ENCODE results near the gene NUP50.
"Not testable (repeated sequence)": the region's sequence is repeated elsewhere in the genome, so short reads cannot be mapped to it uniquely, and the experiment has no call there.

Gene NUP50

GRCh38 chr22:45159652-45160462, 3.9 kb upstream of the NUP50 start:
- DNase-seq (ENCODE audit: low spot score) (no peak), FAIRE-seq (no peak)

- no peak for FAIRE-seq
Measured at GRCh38 chr22:45162531-45162930, 1.2 kb upstream of the NUP50 start.

GRCh38 chr22:45163099-45163450, 650 bp upstream of the NUP50 start:
- FAIRE-seq = no peak
- peak; percentile 55 for DNase-seq (ENCODE audit: low spot score)

More at GRCh38 chr22:45162531-45162930, 1.2 kb upstream of the NUP50 start:
- DNase-seq (ENCODE audit: low spot score) = no peak

- peak; percentile 55 for DNase-seq (ENCODE audit: low spot score)
- no peak for FAIRE-seq
Measured at GRCh38 chr22:45164270-45165088, 754 bp downstream of the NUP50 start.

GRCh38 chr22:45166932-45167331, 3.2 kb downstream of the NUP50 start:
- DNase-seq (ENCODE audit: low spot score) (no peak), FAIRE-seq (no peak)

GRCh38 chr22:45169591-45170466, 6.1 kb downstream of the NUP50 start:
- DNase-seq (ENCODE audit: low spot score) = no peak

GRCh38 chr22:45171830-45172229, 8.1 kb downstream of the NUP50 start:
- DNase-seq (ENCODE audit: low spot score) (no peak), FAIRE-seq (no peak)

More at GRCh38 chr22:45169591-45170466, 6.1 kb downstream of the NUP50 start:
- no peak for FAIRE-seq

GRCh38 chr22:45172881-45173585, 9.3 kb downstream of the NUP50 start:
- no peak for FAIRE-seq
- no peak for DNase-seq (ENCODE audit: low spot score)

GRCh38 chr22:45179276-45180049, 15.7 kb downstream of the NUP50 start:
- no peak for FAIRE-seq
- no peak for DNase-seq (ENCODE audit: low spot score)

GRCh38 chr22:45180146-45180679, 16.5 kb downstream of the NUP50 start:
- no peak for DNase-seq (ENCODE audit: low spot score)
- no peak for FAIRE-seq

- no peak for FAIRE-seq
- no peak for DNase-seq (ENCODE audit: low spot score)
Measured at GRCh38 chr22:45181240-45181639, 17.5 kb downstream of the NUP50 start.

GRCh38 chr22:45181766-45182165, 18.0 kb downstream of the NUP50 start:
- DNase-seq (ENCODE audit: low spot score) (no peak), FAIRE-seq (no peak)

GRCh38 chr22:45183974-45184373, 20.2 kb downstream of the NUP50 start:
- no peak for FAIRE-seq
- DNase-seq (ENCODE audit: low spot score) = no peak

GRCh38 chr22:45185718-45186514, 22.2 kb downstream of the NUP50 start:
- DNase-seq (ENCODE audit: low spot score) (no peak), FAIRE-seq (peak; percentile 65)

GRCh38 chr22:45187891-45188290, 24.2 kb downstream of the NUP50 start:
- FAIRE-seq (no peak), DNase-seq (ENCODE audit: low spot score) (no peak)

- FAIRE-seq (no peak), DNase-seq (ENCODE audit: low spot score) (no peak)
Measured at GRCh38 chr22:45188779-45189178, 25.1 kb downstream of the NUP50 start.

- no peak for DNase-seq (ENCODE audit: low spot score)
- FAIRE-seq = no peak
Measured at GRCh38 chr22:45190202-45190872, 26.6 kb downstream of the NUP50 start.

- FAIRE-seq; DNase-seq (ENCODE audit: low spot score): not testable (repeated sequence)
Measured at GRCh38 chr22:45191746-45192145, 28.0 kb downstream of the NUP50 start.
